GM18526 (cell line): ENCODE measurements around the gene TMEM74B.

Experiments used
- POLR2A ChIP-seq: IDR thresholded peaks from 3 replicates; pipeline ENCODE4 v1.6.1; 2011; ENCODE audit not compliant: insufficient read length; ENCODE audit errors: extremely low read depth

The TMEM74B gene

DNA sequence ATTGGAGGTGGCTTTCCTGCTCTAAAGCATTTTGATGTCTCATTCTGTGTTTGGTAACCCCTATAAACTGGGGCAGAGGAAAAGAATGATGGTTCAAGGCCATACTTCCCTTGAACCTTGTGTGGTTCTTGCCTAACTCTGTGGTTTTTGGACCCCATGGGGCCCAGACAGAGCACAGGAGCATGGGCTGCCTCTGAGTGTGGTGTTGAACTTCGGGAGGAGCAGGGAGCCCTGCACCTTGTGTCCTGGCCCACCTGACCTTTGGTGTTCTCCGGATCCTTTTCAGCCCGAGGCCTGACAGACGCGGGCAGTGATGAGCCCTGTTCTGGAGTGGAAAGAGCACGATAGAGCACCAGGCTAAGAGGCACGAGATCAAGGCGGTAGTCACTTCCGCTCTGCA is 18.8 kb downstream of the TMEM74B start:
- no peak for TF ChIP-seq POLR2A

DNA sequence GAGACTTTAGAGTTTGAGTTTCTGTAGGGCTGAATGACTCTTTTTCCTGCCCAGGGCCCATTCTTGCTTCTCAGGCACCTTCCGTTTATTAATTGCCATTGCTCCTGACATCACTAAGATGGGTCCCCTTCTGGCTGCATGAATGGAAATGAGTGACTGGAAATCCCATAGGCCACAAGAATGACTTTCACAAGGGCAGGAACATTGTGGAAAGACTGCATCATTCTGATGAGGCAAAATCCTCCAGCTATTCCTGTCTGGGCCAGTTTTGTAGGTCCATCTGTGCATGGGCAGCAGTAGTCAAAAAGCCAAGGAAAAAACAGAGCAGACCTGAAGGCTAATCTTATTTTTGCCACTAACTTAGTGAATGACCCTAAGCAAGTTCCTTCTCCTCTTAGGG is 19.3 kb downstream of the TMEM74B start:
- no peak for TF ChIP-seq POLR2A

DNA sequence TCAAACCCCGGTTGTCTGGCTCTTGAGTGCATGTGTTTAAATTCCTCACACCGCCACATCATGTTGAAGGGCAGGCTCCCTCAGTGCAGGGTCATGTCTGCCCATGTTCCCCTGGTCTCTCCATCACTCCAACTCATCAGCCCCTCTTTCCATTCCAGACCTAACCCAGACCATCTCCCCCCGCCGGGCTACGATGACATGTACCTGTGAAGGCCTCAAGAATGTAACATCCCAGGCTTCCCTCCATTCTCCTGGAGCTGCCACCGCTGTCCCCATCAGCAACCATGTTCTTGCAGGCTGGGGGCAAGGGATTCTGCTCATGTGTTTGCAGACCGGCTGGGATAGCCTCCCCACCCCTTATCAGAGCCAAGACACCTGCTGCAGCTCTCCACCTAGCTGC is 19.9 kb downstream of the TMEM74B start:
- no peak for TF ChIP-seq POLR2A

DNA sequence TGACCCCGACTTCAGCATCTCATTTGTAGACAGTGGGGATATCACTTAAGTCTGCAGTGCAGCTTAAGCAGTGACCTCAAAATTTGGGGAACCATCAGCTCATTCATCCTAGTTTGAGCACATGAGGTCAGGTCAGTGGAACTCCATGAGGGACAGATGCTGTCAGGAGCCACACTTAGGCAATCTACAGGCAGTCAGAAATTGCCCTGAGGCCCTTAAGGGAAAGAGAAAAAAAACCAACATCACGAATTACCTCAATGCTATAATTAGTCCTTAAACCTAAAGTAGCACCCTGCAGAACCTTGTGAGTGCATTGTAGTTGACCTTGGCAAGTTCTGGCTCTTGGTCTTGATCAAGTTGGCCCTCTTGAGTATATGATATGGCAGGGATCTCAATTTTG is 21.1 kb downstream of the TMEM74B start:
- no peak for TF ChIP-seq POLR2A

DNA sequence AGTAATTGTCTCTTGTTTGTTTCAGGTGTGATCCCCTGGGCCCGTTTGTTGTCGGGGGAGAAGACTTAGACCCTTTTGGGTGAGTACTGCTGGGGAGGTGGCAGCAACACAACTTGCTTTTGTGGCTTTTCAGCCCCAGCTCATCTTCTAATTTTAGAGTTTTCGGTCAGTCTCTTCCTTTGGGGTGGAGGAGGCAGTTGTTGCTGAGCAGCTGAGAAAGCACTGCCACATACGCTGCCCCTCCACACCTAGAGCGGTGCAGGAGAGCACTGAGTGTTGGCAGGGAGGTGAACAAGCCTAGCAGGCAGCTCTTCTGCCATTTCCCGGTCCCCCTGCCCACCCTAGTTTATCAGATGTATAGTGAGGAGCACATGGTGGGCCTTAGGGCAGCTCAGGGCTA is 21.7 kb downstream of the TMEM74B start:
- no peak for TF ChIP-seq POLR2A

DNA sequence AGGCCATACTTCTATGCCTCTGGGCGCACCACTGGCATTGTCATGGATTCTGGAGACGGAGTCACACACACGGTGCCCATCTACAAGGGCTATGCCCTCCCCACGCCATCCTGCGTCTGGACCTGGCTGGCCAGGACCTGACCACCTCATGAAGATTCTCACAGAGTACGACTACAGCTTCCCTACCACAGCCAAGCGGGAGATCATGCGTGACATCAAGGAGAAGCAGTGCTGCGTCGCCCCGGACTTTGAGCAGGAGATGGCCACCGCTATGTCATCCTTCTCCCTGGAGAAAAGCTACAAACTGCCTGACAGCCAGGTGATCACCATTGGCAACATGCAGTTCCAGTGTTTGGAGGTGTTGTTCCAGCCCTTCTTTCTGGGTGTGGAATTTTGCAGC is 23.8 kb downstream of the TMEM74B start:
- no peak for TF ChIP-seq POLR2A

DNA sequence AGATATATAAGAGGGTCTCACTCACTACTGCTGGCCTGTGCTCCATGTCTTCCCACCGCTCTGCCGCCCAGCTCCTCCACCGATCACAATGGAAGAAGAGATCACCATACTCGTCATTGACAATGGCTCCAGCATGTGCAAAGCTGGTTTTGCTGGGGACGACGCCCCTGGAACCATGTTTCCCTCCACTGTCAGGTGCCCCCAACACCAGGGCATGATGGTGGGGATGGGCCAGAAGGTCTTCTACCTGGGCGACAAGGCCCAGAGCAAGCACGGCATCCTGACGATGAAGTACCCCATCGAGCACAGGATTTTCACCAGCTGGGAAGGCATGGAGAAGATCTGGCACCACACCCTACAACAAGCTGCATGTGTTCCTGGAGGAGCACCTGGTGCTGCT is 24.3 kb downstream of the TMEM74B start:
- TF ChIP-seq POLR2A: no peak

DNA sequence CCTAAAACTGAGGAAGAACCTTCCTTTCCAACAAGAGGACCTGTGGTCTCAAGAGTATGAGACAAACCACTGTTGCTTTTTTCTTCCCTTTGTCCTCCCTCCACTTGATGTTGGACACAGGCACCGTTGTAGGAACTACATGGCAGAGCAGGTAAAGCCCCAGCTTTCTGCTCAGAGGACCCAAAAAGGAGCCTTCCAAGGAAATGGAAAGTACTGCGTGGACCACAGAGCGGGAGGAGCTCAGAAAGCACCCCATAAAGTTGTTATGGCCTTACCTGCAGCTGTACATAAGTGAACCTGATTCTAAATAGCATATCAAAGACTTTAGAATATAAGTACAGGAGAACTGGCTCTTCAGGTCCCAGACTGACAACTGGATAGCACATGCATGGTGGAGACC is 29.4 kb downstream of the TMEM74B start:
- TF ChIP-seq POLR2A: no peak

DNA sequence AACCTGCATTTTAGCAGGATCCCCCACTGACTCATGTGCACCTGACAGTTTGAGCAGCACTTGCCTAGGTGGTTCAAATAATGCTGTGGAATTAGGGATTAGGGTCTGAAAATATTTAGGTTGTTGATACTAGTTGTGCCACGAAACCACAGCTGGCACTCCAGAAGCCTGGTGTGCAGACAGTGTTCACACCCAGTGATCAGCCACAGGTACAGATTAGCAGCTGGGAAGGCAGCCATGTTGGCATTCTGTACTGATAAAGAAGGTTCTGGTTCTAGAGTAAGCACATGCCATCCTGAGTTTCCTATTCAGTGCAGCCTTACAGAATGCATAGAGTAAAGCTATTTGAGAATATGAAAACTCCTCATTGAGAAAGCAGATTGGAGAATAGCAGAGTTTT is 30.1 kb downstream of the TMEM74B start:
- no peak for TF ChIP-seq POLR2A

DNA sequence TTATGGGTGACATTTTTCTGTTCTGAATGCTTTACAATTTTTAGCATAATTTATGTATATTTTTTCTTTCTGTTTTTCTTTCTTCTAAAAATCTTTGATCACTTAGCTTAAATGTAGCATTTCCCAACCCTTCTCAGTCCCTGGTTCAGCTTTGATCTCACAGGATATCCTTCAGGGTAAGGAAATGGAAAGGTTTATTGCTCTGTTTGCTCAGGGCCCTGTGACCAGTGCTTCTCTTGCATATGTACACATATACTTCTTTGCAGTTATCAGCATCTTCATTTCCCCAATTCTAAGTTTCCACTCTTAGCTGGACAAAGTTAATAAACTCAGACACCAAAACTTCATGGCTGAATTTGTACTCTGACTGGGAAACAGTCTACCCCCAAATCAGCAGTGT is 30.6 kb downstream of the TMEM74B start:
- TF ChIP-seq POLR2A: no peak

DNA sequence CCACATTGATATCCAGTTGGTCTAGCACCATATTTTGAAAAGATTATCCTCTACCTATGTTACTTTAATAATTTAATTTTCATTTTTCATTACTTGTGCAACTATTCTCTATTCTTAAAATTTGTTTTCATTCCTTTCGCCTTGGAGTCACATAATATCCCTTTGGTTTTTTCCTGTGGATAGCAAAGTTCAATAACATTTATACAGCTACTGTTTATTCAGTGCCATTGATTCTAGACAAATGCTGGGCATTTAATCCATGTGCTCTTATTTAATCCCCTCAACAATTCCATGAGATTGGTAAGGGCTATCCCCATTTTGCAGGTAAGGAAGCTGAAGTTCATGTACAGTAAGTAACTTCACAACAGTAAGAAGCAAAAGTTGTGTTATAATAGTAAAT is 33.8 kb downstream of the TMEM74B start:
- no peak for TF ChIP-seq POLR2A

DNA sequence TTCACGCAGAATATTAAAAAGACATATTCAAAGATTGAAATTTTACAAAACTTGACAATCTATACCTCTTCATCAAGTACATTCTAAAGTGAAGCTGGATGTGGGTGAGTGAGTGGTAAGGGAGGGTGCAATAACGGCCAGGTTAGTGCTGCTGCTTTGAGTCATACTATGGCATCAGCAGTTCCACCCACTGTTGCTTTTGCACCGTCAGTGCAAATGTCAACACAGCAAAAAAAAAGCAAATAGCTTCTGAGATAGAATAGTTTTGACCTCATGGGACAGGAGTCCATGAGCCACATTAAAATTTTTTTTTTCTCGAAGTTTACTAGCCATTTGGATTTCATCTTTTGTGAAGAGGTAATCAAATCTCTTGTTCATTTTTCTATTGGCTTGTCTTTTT is 34.6 kb downstream of the TMEM74B start:
- no peak for TF ChIP-seq POLR2A

DNA sequence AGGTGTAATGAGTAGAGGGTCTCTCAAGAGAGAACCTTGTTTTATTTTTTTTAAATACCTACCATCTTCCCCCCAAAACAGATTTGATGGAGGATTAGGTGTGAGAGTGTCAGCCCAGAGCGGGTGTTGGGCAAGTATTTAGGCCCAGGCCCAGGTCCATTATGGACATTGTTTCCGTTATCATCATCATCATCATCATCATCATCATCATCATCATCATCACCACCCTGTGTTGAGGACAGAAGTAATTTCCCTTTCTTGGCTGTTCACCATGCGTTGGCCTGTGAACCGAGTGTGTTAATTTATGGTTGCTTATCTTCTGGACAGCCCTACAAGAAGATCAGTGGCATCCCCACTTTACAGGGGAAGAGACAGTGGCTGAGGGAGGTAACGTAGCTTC is 37.8 kb downstream of the TMEM74B start:
- TF ChIP-seq POLR2A: no peak

DNA sequence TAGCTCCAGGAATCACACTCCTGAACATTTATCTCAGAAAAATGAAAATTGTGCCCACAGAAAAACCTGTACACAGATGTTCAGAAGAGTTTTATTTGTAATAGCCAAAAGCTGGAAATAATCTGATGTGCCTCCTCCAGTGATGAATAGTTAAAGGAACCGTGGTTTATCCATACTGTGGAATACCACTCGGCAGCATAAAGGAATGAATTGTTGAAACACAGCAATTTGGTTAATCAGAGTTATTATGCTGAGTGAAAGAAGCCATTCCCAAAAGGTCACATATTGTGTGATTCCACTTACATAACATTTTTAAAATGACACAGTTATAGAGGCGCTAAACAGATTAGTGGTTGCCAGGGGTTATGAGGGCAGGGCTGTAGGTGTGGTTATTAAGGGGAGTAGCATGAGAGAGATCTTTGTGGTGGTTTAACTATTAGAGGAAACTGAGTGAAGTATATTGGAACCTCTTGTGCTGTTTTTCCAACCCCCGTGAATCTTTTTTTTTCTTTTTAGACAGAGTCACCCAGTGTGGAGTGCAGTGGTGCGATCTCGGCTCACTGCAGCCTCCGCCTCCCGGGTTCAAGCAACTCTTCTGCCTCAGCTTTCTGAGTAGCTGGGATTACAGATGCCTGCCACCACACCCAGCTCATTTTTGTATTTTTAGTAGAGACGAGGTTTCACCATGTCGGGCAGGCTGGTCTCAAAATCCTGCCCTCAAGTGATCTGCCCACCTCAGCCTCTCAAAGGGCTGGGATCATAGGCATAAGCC is 40.2 kb downstream of the TMEM74B start:
- no peak for TF ChIP-seq POLR2A

DNA sequence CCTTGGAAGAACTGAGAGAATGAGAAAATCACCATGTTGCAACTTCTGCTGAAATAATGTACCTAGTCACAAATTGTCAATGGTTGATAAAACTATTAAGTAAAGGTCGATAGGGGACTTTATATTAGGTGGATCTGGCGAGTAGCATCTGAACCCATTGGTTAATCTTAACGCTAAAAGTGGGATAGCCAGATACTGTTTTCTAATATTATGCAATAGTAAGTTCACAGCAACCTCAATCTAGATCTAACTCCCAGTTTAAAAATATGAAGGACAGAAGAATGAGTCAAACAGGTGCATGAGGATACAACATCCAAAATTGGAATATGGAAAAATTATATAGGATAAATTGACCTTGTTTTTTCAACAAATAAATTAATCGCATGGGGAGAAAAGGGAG is 47.5 kb downstream of the TMEM74B start:
- TF ChIP-seq POLR2A: no peak

DNA sequence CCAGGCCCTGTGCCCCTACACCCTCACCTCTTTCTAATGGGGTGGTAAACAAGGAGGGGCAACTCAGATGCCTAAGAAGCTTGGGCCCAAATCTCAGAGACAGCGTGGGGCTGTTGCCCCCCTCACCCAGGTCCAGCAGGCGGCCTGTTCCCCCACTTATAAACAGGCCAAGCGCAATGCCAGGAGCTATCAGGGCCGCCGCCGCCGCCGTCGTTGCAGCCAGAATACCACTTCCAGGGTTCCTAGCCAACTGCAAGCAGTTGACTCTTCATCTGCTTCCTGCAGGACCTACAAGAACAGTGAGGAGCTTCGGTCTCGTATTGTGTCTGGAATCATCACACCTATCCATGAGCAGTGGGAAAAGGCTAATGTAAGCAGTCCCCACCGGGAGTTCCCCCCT is 49.9 kb downstream of the TMEM74B start:
- TF ChIP-seq POLR2A: no peak

DNA sequence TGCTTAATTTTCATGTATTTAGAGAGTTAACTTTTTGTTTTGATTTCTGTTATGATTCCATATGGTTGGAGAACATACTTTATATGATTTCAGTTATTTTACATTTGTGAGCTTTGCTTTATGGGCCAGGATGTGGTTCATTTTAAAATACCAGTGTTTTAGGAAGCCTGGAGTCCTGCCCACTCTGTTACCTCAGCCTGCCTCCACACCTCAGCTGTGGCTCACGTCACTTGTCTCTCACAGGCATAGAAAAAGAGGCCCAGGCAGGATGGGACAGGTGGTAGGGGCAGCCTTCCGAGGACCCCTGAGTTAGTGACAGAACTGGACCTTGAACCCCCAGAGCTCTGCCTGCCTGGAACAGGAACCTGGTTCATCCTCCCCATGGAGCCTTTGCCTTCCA is 50.4 kb downstream of the TMEM74B start:
- no peak for TF ChIP-seq POLR2A
